ENCODE measurements around the gene CPEB4.
A peak's percentile ranks its signal among the peaks of the same experiment; 100 is the strongest.

The CPEB4 gene

DNA sequence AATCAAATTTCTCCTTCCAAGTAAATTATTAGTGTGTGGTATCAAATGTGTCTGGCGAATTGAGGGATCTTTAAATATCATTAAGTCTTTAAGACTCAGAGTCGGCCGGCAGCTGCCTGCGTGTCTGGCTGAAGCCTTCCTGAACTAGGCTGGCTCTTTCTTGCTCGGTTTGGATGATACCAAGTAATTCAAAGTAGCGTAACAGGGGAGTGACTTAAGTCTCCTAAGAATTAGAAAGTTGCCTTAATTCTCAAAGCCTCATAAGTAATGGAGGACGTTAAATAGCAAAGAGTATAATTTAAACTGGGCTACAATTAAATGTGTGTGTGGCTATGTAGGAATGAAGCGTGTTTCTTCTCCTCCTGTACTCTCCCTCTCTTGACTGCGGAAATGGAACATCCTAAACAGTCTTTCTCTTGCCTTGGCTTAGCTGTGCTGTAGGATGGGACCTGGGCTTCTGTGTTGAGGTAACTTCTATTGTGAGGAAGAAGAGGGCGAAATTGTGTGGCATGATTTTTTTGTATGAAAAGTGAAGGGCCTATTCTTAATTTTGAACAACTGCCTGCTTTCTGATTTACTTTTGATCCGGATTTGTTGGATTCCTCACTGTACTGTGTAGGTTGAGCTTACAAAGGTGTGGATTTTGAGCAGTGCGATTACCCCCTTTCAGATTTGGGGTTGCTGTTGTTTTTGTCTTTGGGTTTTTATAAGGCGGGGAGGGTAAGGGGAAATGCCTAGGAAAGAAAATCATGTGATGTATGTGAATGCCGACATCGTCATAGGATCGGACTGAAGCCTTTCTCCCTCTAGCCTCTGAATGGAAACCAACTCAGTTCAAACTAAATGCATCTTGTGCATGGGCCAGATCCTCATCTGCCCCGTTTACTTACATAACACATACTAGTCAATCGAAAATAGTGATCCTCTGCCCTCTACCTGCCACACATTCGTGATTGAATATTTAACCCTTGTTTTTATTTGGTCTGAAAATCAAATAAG lies 29.9 kb downstream of the CPEB4 start:
- no peaks in the 10 kb centered on the region for H3K27me3 ChIP-seq (ENCODE audit: control insufficient read depth in 3 of 3, insufficient read depth in 3 of 3, low read depth in 1 of 3, low read length in 3 of 3)
- no peak overlapping the region for H3K23ac ChIP-seq (ENCODE audit: low read depth, low read length, poor library complexity)
- no peak overlapping the region for H2BK12ac ChIP-seq (ENCODE audit: low read length)
- peak overlapping the region; percentile 76 for H2AFZ ChIP-seq (ENCODE audit: low read length)
- H2BK120ac ChIP-seq (ENCODE audit: low read depth, low read length): no peak overlapping the region
- H4K91ac ChIP-seq (ENCODE audit: low read depth, low read length, poor library complexity): no peak overlapping the region
- no peak overlapping the region for H3K9ac ChIP-seq (ENCODE audit: low read depth, low read length, poor library complexity)
- no peak overlapping the region for H3K4ac ChIP-seq (ENCODE audit: low read length)
- peak overlapping the region; percentile 44 for H3K4me2 ChIP-seq (ENCODE audit: insufficient read depth, low read length, poor library complexity, severe bottlenecking)
- H3K4me1 ChIP-seq (ENCODE audit: control insufficient read depth in 2 of 2, insufficient read depth in 1 of 2, low read depth in 1 of 2, low read length in 2 of 2): peaks cover 3 to 6% of the 10 kb centered on the region in 2 donors
- peak overlapping the region; percentile 64 for H3K27ac ChIP-seq (replicated peaks; ENCODE audit: low read length)
- H3K4me3 ChIP-seq (ENCODE audit: low read length in 2 of 2): peak overlapping the region; percentile 63 to 78
- no peaks in the 10 kb centered on the region for H3K79me1 ChIP-seq (ENCODE audit: low read depth, low read length)
- H2BK15ac ChIP-seq (ENCODE audit: low read length): no peak overlapping the region
- no peak overlapping the region for H2BK5ac ChIP-seq (ENCODE audit: low read length)
- no peak overlapping the region for H2AK5ac ChIP-seq (ENCODE audit: low read depth, low read length)
- H3K9me3 ChIP-seq (replicated peaks in 1 of 2; ENCODE audit: control insufficient read depth in 2 of 2, insufficient read depth in 1 of 2, low read depth in 1 of 2, low read length in 2 of 2): no peaks in the 10 kb centered on the region
- no CpG with 5 or more reads among the region's 19 CpGs for WGBS, 2 donors (ENCODE audit: extremely low coverage in 2 of 2, insufficient read length in 2 of 2, insufficient replicate concordance in 1 of 2)
- DNase-seq (ENCODE audit: low spot score): peak; percentile 83
- no peaks in the 10 kb centered on the region for H3K36me3 ChIP-seq (replicated peaks in 1 of 2; ENCODE audit: control insufficient read depth in 2 of 2, insufficient read depth in 2 of 2, low read length in 2 of 2)
- H4K8ac ChIP-seq (ENCODE audit: low read depth, low read length): no peak overlapping the region
- no peak overlapping the region for H3K18ac ChIP-seq (ENCODE audit: low read length)
- H3K14ac ChIP-seq (ENCODE audit: low read length): no peak overlapping the region

DNA sequence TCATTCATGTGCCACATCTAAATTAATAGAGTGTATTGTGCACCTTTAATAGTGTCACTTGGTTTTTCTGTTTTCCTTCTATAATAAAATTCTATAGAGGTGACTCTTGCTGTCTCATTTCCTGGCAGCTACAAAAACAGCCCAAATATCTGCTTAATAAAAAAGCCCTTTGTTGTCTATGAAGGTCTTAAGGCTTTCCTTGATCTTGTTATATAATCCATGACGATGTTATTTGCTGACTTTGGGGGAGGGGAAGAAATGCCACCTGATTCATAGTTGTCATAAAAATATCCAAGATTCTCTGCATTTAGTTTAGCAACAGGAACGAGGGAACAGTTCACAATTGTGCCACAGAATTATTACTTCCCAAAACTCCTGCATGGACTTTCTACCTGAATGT lies 31.3 kb downstream of the CPEB4 start:
- H3K79me1 ChIP-seq (ENCODE audit: low read depth, low read length): no peaks in the 10 kb centered on the region
- no peak overlapping the region for H3K9ac ChIP-seq (ENCODE audit: low read depth, low read length, poor library complexity)
- no peak overlapping the region for H3K18ac ChIP-seq (ENCODE audit: low read length)
- DNase-seq (ENCODE audit: low spot score): no peak
- no peak overlapping the region for H3K4ac ChIP-seq (ENCODE audit: low read length)
- H3K36me3 ChIP-seq (replicated peaks in 1 of 2; ENCODE audit: control insufficient read depth in 2 of 2, insufficient read depth in 2 of 2, low read length in 2 of 2): no peaks in the 10 kb centered on the region
- no peaks in the 10 kb centered on the region for H3K27me3 ChIP-seq (ENCODE audit: control insufficient read depth in 3 of 3, insufficient read depth in 3 of 3, low read depth in 1 of 3, low read length in 3 of 3)
- no peak overlapping the region for H2AFZ ChIP-seq (ENCODE audit: low read length)
- H3K23ac ChIP-seq (ENCODE audit: low read depth, low read length, poor library complexity): no peak overlapping the region
- no peaks in the 10 kb centered on the region for H3K9me3 ChIP-seq (replicated peaks in 1 of 2; ENCODE audit: control insufficient read depth in 2 of 2, insufficient read depth in 1 of 2, low read depth in 1 of 2, low read length in 2 of 2)
- H3K4me2 ChIP-seq (ENCODE audit: insufficient read depth, low read length, poor library complexity, severe bottlenecking): no peak overlapping the region
- peak overlapping the region; percentile 51 for H3K27ac ChIP-seq (replicated peaks; ENCODE audit: low read length)
- H3K4me3 ChIP-seq (ENCODE audit: low read length in 2 of 2): no peak overlapping the region
- no peak overlapping the region for H2AK5ac ChIP-seq (ENCODE audit: low read depth, low read length)
- H3K4me1 ChIP-seq (ENCODE audit: control insufficient read depth in 2 of 2, insufficient read depth in 1 of 2, low read depth in 1 of 2, low read length in 2 of 2): peaks cover 6 to 11% of the 10 kb centered on the region in 2 donors
- H4K91ac ChIP-seq (ENCODE audit: low read depth, low read length, poor library complexity): no peak overlapping the region
- no peak overlapping the region for H3K14ac ChIP-seq (ENCODE audit: low read length)
- no peak overlapping the region for H4K8ac ChIP-seq (ENCODE audit: low read depth, low read length)
- H2BK15ac ChIP-seq (ENCODE audit: low read length): no peak overlapping the region
- no peak overlapping the region for H2BK12ac ChIP-seq (ENCODE audit: low read length)
- no peak overlapping the region for H2BK5ac ChIP-seq (ENCODE audit: low read length)
- no CpG with 5 or more reads among the region's 2 CpGs for WGBS, 2 donors (ENCODE audit: extremely low coverage in 2 of 2, insufficient read length in 2 of 2, insufficient replicate concordance in 1 of 2)
- H2BK120ac ChIP-seq (ENCODE audit: low read depth, low read length): no peak overlapping the region

DNA sequence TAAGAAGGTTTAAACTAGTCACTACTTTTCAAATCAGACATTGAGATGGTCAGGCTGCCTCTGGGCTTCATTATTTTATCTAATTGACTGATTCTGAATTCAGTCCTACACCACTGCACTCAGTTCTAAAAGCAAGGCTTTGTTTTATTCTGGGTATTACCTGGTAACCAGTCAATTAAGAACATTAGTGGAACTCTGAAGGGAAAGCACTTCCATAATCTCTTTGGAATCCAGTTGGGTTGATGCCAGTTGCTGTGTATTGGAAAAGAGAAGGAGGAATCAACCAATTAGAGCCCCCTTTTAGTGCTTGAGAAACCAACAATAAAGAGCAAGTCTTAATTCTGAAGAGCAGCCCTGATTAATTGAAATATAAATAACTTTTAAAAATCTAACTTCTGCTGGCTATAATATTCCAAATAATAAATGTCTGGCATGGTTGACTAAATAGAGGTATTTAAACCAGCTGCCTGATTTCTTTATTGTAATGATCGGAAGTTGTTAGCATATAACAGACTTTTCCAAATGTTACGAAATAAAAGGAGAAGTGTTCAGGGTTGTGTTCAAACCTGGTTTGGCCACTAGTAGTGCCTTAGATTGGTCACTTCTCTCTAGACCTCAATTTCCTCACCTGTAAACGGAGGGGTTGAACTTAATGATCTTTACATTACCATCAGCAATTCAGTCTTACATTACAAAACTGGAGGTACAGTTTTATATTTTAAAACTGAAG lies 32.0 kb downstream of the CPEB4 start:
- no peak overlapping the region for H3K4me2 ChIP-seq (ENCODE audit: insufficient read depth, low read length, poor library complexity, severe bottlenecking)
- DNase-seq (ENCODE audit: low spot score): peak; percentile 31
- WGBS, 2 donors (ENCODE audit: extremely low coverage in 2 of 2, insufficient read length in 2 of 2, insufficient replicate concordance in 1 of 2): no CpG with 5 or more reads among the region's 3 CpGs
- H2BK120ac ChIP-seq (ENCODE audit: low read depth, low read length): no peak overlapping the region
- H2BK5ac ChIP-seq (ENCODE audit: low read length): no peak overlapping the region
- H3K4ac ChIP-seq (ENCODE audit: low read length): no peak overlapping the region
- no peak overlapping the region for H3K9ac ChIP-seq (ENCODE audit: low read depth, low read length, poor library complexity)
- H3K18ac ChIP-seq (ENCODE audit: low read length): no peak overlapping the region
- H4K91ac ChIP-seq (ENCODE audit: low read depth, low read length, poor library complexity): no peak overlapping the region
- no peak overlapping the region for H2BK12ac ChIP-seq (ENCODE audit: low read length)
- no peaks in the 10 kb centered on the region for H3K27me3 ChIP-seq (ENCODE audit: control insufficient read depth in 3 of 3, insufficient read depth in 3 of 3, low read depth in 1 of 3, low read length in 3 of 3)
- no peaks in the 10 kb centered on the region for H3K9me3 ChIP-seq (replicated peaks in 1 of 2; ENCODE audit: control insufficient read depth in 2 of 2, insufficient read depth in 1 of 2, low read depth in 1 of 2, low read length in 2 of 2)
- H2AFZ ChIP-seq (ENCODE audit: low read length): no peak overlapping the region
- no peak overlapping the region for H4K8ac ChIP-seq (ENCODE audit: low read depth, low read length)
- H3K79me1 ChIP-seq (ENCODE audit: low read depth, low read length): no peaks in the 10 kb centered on the region
- peaks cover 10 to 15% of the 10 kb centered on the region in 2 donors for H3K4me1 ChIP-seq (ENCODE audit: control insufficient read depth in 2 of 2, insufficient read depth in 1 of 2, low read depth in 1 of 2, low read length in 2 of 2)
- no peak overlapping the region for H2AK5ac ChIP-seq (ENCODE audit: low read depth, low read length)
- peak overlapping the region; percentile 69 for H3K27ac ChIP-seq (replicated peaks; ENCODE audit: low read length)
- H2BK15ac ChIP-seq (ENCODE audit: low read length): no peak overlapping the region
- H3K14ac ChIP-seq (ENCODE audit: low read length): no peak overlapping the region
- H3K23ac ChIP-seq (ENCODE audit: low read depth, low read length, poor library complexity): no peak overlapping the region
- no peaks in the 10 kb centered on the region for H3K36me3 ChIP-seq (replicated peaks in 1 of 2; ENCODE audit: control insufficient read depth in 2 of 2, insufficient read depth in 2 of 2, low read length in 2 of 2)
- no peak overlapping the region for H3K4me3 ChIP-seq (ENCODE audit: low read length in 2 of 2)
